HG03280 (cell line): ENCODE measurements around the gene CFAP20DC.
A peak's percentile ranks its signal among the peaks of the same experiment; 100 is the strongest.
"Not testable (repeated sequence)": the region's sequence is repeated elsewhere in the genome, so short reads cannot be mapped to it uniquely, and the experiment has no call there.

Experiments
- ATAC-seq: cut with Tn5 transposase; IDR thresholded peaks from one replicate; pipeline ENCODE4 v1.9.1; 2021; ENCODE audit warnings: mild to moderate bottlenecking, moderate library complexity; ENCODE audit not compliant: unreplicated experiment

Gene CFAP20DC

GRCh38 chr3:58967866-58968265 is 82.0 kb downstream of the CFAP20DC start:
- not testable (repeated sequence) for ATAC-seq

- no peak for ATAC-seq
Measured at GRCh38 chr3:58965865-58966264, 84.0 kb downstream of the CFAP20DC start.

GRCh38 chr3:58963928-58964503 is 85.8 kb downstream of the CFAP20DC start:
- no peak for ATAC-seq

GRCh38 chr3:58962816-58963215 is 87.0 kb downstream of the CFAP20DC start:
- ATAC-seq = no peak

GRCh38 chr3:58962040-58962651 is 87.7 kb downstream of the CFAP20DC start:
- no peak for ATAC-seq

GRCh38 chr3:58955308-58955707 is 94.5 kb downstream of the CFAP20DC start:
- ATAC-seq = no peak

- ATAC-seq = no peak
Measured at GRCh38 chr3:58953288-58953687, 96.5 kb downstream of the CFAP20DC start.

- ATAC-seq = no peak
Measured at GRCh38 chr3:58952128-58952917, 97.5 kb downstream of the CFAP20DC start.

- no peak for ATAC-seq
Measured at GRCh38 chr3:58948018-58948417, 101.8 kb downstream of the CFAP20DC start.

GRCh38 chr3:58946875-58947274 is 103.0 kb downstream of the CFAP20DC start:
- ATAC-seq = no peak

GRCh38 chr3:58938057-58938456 is 111.8 kb downstream of the CFAP20DC start:
- no peak for ATAC-seq

- no peak for ATAC-seq
Measured at GRCh38 chr3:58924578-58924977, 125.2 kb downstream of the CFAP20DC start.

- no peak for ATAC-seq
Measured at GRCh38 chr3:58900386-58900785, 149.4 kb downstream of the CFAP20DC start.

- no peak for ATAC-seq
Measured at GRCh38 chr3:58899953-58900298, 149.9 kb downstream of the CFAP20DC start.

GRCh38 chr3:58899159-58899952 is 150.5 kb downstream of the CFAP20DC start:
- ATAC-seq = peak; percentile 74

- no peak for ATAC-seq
Measured at GRCh38 chr3:58898513-58898912, 151.3 kb downstream of the CFAP20DC start.

- ATAC-seq = no peak
Measured at GRCh38 chr3:58897646-58898045, 152.2 kb downstream of the CFAP20DC start.

- not testable (repeated sequence) for ATAC-seq
Measured at GRCh38 chr3:58895678-58896077, 154.1 kb downstream of the CFAP20DC start.

GRCh38 chr3:58892526-58892925 is 157.3 kb downstream of the CFAP20DC start:
- not testable (repeated sequence) for ATAC-seq

GRCh38 chr3:58888087-58888486 is 161.7 kb downstream of the CFAP20DC start:
- no peak for ATAC-seq

GRCh38 chr3:58884453-58884852 is 165.4 kb downstream of the CFAP20DC start:
- no peak for ATAC-seq
